DND-41 (cell line): Measurements from ENCODE around the gene ZNF367.
"Not testable (repeated sequence)": the region's sequence is repeated elsewhere in the genome, so short reads cannot be mapped to it uniquely, and the experiment has no call there.

Experiments used
- ATAC-seq: fragments of 200-7000 bp; cut with Tn5 transposase; 3 replicates; pipeline ENCODE4 v1.9.1; 2021; ENCODE audit warnings: low read depth; ENCODE audit not compliant: insufficient read depth
- DNase-seq: peaks from one replicate; pipeline ENCODE4 v3.0.0-alpha.2; 2020
- H2AFZ ChIP-seq: 2 replicates; pipeline ENCODE4 v1.6.0; 2012; ENCODE audit warnings: low read depth, low read length
- H3K27ac ChIP-seq: 2 replicates; pipeline ENCODE4 v1.5.1; 2012; ENCODE audit warnings: low read length, inconsistent platforms
- H3K27me3 ChIP-seq: fragments of 200-600 bp; sonication (generic); 2 replicates; pipeline ENCODE4 v1.6.0; 2012; ENCODE audit warnings: low read length, mild to moderate bottlenecking, inconsistent platforms; ENCODE audit not compliant: insufficient read depth, poor library complexity
- H3K36me3 ChIP-seq: 2 replicates; pipeline ENCODE4 v1.5.1; 2012; ENCODE audit warnings: low read length, inconsistent platforms; ENCODE audit not compliant: insufficient read depth
- H3K4me1 ChIP-seq: 2 replicates; pipeline ENCODE4 v1.5.1; 2012; ENCODE audit warnings: mild to moderate bottlenecking, low read length; ENCODE audit not compliant: insufficient read depth
- H3K4me2 ChIP-seq: 2 replicates; pipeline ENCODE4 v1.6.0; 2012; ENCODE audit warnings: mild to moderate bottlenecking, moderate library complexity, low read length, inconsistent platforms; ENCODE audit not compliant: insufficient read depth
- H3K4me3 ChIP-seq, 2 experiments: fragments of 200-600 bp in 1 of 2; shearing (Covaris generic) in 1 of 2; 2 replicates each; pipeline ENCODE4 v1.5.1; 2012 to 2016; ENCODE audit warnings: inconsistent platforms in 2 of 2, low read length in 2 of 2, mild to moderate bottlenecking in 2 of 2, low read depth in 1 of 2, moderate library complexity in 1 of 2
- H3K79me2 ChIP-seq: 2 replicates; pipeline ENCODE4 v1.6.0; 2012; ENCODE audit warnings: low read length, inconsistent platforms; ENCODE audit not compliant: insufficient read depth
- H3K9ac ChIP-seq: 2 replicates; pipeline ENCODE4 v1.6.0; 2012; ENCODE audit warnings: low read depth, mild to moderate bottlenecking, inconsistent platforms, low read length, moderate library complexity
- H3K9me3 ChIP-seq: 2 replicates; pipeline ENCODE4 v1.5.1; 2012; ENCODE audit warnings: low read length, moderate library complexity, mild to moderate bottlenecking, inconsistent platforms; ENCODE audit not compliant: insufficient read depth, severe bottlenecking
- H4K20me1 ChIP-seq: 2 replicates; pipeline ENCODE4 v1.6.0; 2012; ENCODE audit warnings: low read length; ENCODE audit not compliant: insufficient read depth
- EZH2 ChIP-seq: IDR thresholded peaks from 3 replicates; pipeline ENCODE4 v1.6.1; 2012; ENCODE audit warnings: borderline replicate concordance, low read depth, mild to moderate bottlenecking, moderate library complexity, low read length, inconsistent platforms; ENCODE audit not compliant: severe bottlenecking
- TF ChIP-seq, protein P1 (sequence below): IDR thresholded peaks from 2 replicates; pipeline ENCODE4 v1.5.1; 2012; ENCODE audit warnings: borderline replicate concordance, low read length, moderate library complexity, mild to moderate bottlenecking; ENCODE audit not compliant: poor library complexity, severe bottlenecking; ENCODE audit errors: extremely low read depth

Gene ZNF367

GRCh38 chr9:96360976-96361375 is 57.2 kb downstream of the ZNF367 start:
- no peaks in the 10 kb centered on the region for H3K9me3 ChIP-seq
- H3K9ac ChIP-seq, result no peak overlapping the region
- ATAC-seq (no peak), DNase-seq (no peak)
- no peaks in the 10 kb centered on the region for H4K20me1 ChIP-seq
- H3K27me3 ChIP-seq, result no peaks in the 10 kb centered on the region
- H3K4me3 ChIP-seq, result no peak overlapping the region
- no peak overlapping the region for H2AFZ ChIP-seq
- H3K36me3 ChIP-seq, result no peaks in the 10 kb centered on the region; the same call in 1 of the 2 replicates
- no peaks in the 10 kb centered on the region for H3K79me2 ChIP-seq
- no peak overlapping the region for H3K4me2 ChIP-seq
- TF ChIP-seq, protein P1, sequence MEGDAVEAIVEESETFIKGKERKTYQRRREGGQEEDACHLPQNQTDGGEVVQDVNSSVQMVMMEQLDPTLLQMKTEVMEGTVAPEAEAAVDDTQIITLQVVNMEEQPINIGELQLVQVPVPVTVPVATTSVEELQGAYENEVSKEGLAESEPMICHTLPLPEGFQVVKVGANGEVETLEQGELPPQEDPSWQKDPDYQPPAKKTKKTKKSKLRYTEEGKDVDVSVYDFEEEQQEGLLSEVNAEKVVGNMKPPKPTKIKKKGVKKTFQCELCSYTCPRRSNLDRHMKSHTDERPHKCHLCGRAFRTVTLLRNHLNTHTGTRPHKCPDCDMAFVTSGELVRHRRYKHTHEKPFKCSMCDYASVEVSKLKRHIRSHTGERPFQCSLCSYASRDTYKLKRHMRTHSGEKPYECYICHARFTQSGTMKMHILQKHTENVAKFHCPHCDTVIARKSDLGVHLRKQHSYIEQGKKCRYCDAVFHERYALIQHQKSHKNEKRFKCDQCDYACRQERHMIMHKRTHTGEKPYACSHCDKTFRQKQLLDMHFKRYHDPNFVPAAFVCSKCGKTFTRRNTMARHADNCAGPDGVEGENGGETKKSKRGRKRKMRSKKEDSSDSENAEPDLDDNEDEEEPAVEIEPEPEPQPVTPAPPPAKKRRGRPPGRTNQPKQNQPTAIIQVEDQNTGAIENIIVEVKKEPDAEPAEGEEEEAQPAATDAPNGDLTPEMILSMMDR, result no peak
- no peak for TF ChIP-seq EZH2
- no peaks in the 10 kb centered on the region for H3K4me1 ChIP-seq
- H3K27ac ChIP-seq, result no peak overlapping the region

DNA sequence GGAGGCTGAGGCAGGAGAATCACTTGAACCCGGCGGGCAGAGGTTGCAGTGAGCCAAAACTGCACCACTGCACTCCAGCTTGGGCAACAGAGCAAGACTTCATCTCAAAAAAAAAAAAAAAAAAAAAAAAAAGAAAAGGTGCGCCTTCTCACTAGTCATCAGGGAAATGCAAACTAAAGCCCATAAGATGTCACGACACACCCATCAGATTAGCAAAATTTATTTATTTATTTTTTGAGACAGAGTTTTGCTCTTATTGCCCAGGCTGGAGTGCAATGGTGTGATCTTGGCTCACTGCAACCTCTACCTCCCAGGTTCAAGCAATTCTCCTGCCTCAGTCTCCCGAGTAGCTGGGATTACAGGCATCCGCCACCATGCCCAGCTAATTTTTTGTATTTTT is 57.6 kb downstream of the ZNF367 start:
- not testable (repeated sequence) for DNase-seq, H3K4me1 ChIP-seq, H3K4me3 ChIP-seq, H3K27me3 ChIP-seq, H3K36me3 ChIP-seq, H3K27ac ChIP-seq, H2AFZ ChIP-seq, H4K20me1 ChIP-seq, H3K9ac ChIP-seq, H3K79me2 ChIP-seq, ATAC-seq, H3K4me2 ChIP-seq, H3K9me3 ChIP-seq

DNA sequence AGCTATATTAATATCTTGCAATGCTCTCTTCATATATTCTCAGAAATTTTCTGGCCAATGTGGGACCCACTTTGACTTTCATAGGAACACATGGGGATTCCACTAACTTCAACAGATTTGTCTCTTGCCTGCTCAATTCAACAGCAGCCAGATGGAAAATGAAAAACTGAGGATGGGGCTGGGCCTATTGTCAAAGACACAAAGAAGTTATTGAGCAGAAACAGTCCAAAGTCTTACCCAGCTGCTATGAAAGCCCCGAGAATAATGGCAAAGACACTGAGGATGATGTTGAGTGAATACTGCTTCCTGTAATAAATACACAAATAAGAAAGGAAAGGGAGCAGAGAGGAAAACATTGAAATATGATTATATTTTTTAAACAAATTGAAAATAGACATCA is 67.3 kb downstream of the ZNF367 start:
- Histone ChIP-seq H3K9ac (no peak overlapping the region), H3K4me3 (no peak overlapping the region), H3K4me1 (no peaks in the 10 kb centered on the region), H3K27ac (no peak overlapping the region), H4K20me1 (no peaks in the 10 kb centered on the region), H2AFZ (no peak overlapping the region), H3K27me3 (no peaks in the 10 kb centered on the region), H3K36me3 (no peaks in the 10 kb centered on the region), H3K9me3 (no peaks in the 10 kb centered on the region), H3K79me2 (no peaks in the 10 kb centered on the region), H3K4me2 (no peak overlapping the region)
- ATAC-seq (no peak), DNase-seq (no peak)
- TF ChIP-seq, protein P1, result no peak
- TF ChIP-seq EZH2, result no peak

DNA sequence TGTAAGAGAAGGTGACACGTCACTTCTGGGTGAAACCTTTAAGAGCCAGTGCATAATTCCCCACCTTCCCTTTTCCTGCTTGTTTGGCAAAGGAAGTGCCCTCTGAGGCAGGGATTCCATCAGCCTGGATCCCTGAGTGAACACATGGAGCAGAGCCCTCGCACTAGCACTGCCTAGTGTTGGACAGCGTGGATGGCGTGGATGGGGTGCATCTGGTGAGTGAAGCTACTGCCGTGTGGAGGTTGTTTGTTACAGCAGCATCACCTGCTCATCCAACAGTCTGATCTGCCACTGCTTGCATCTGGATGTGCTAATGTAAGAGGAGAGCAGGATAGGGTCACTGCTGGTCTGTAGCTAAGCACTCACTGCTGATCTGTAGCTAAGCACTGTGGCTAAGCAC is 69.9 kb downstream of the ZNF367 start:
- H3K27ac ChIP-seq, result no peak overlapping the region
- H3K36me3 ChIP-seq, result no peaks in the 10 kb centered on the region
- no peaks in the 10 kb centered on the region for H3K27me3 ChIP-seq
- H3K4me3 ChIP-seq, result no peak overlapping the region
- H2AFZ ChIP-seq, result no peak overlapping the region
- H3K4me2 ChIP-seq, result no peak overlapping the region
- H3K79me2 ChIP-seq, result no peaks in the 10 kb centered on the region
- DNase-seq, result no peak
- ATAC-seq, result no peak
- TF ChIP-seq, protein P1, result no peak
- no peak for TF ChIP-seq EZH2
- H3K9me3 ChIP-seq, result no peaks in the 10 kb centered on the region
- H3K4me1 ChIP-seq, result no peaks in the 10 kb centered on the region
- H4K20me1 ChIP-seq, result no peaks in the 10 kb centered on the region
- no peak overlapping the region for H3K9ac ChIP-seq
